ENCODE measurements around the gene CHCHD6. TPM values are rescaled to one million over a fixed set of nuclear protein-coding genes. Genes with fewer than 3 reads are reported as not detected.

The CHCHD6 gene
- total RNA-seq, 4 donors from 2014 or later: 6.4 to 14.2 (median 10.3) TPM; not detected in 1

GRCh38 chr3:126972866-126973265 lies 268.8 kb downstream of the CHCHD6 start:
- peaks cover 0 to 4% of the 10 kb centered on the region in 2 donors for H3K9me3 ChIP-seq
- no peak overlapping the region for H3K27ac ChIP-seq
- H3K27me3 ChIP-seq: no peaks in the 10 kb centered on the region
- no peaks in the 10 kb centered on the region for H3K36me3 ChIP-seq
- intact Hi-C loops (cut with DNase I; ENCODE audit: low total_unique reads): no loop called here
- no peak for TF ChIP-seq CTCF (IDR thresholded peaks at IDR 0.05)
- no peak for TF ChIP-seq POLR2A (IDR thresholded peaks at IDR 0.05)
- no peak for DNase-seq
- no peak overlapping the region for H3K4me3 ChIP-seq
- H3K4me1 ChIP-seq: no peaks in the 10 kb centered on the region

GRCh38 chr3:126973814-126974213 lies 269.8 kb downstream of the CHCHD6 start:
- DNase-seq: no peak
- Histone ChIP-seq H3K4me3 (no peak overlapping the region), H3K36me3 (no peaks in the 10 kb centered on the region), H3K9me3 (peaks cover 0 to 4% of the 10 kb centered on the region in 2 donors), H3K27me3 (no peaks in the 10 kb centered on the region), H3K4me1 (no peaks in the 10 kb centered on the region), H3K27ac (no peak overlapping the region)
- intact Hi-C loops (cut with DNase I; ENCODE audit: low total_unique reads): no loop called here
- TF ChIP-seq POLR2A (IDR thresholded peaks at IDR 0.05) (no peak), CTCF (IDR thresholded peaks at IDR 0.05) (no peak)

- H3K4me1 ChIP-seq: no peaks in the 10 kb centered on the region
- peaks cover 0 to 4% of the 10 kb centered on the region in 2 donors for H3K9me3 ChIP-seq
- no peak for DNase-seq
- H3K36me3 ChIP-seq: no peaks in the 10 kb centered on the region
- no peak for TF ChIP-seq POLR2A (IDR thresholded peaks at IDR 0.05)
- TF ChIP-seq CTCF (IDR thresholded peaks at IDR 0.05): no peak
- no peaks in the 10 kb centered on the region for H3K27me3 ChIP-seq
- H3K27ac ChIP-seq: no peak overlapping the region
- intact Hi-C loops (cut with DNase I; ENCODE audit: low total_unique reads): no loop called here
- no peak overlapping the region for H3K4me3 ChIP-seq
Measured at GRCh38 chr3:126974756-126975155, 270.7 kb downstream of the CHCHD6 start.

DNA sequence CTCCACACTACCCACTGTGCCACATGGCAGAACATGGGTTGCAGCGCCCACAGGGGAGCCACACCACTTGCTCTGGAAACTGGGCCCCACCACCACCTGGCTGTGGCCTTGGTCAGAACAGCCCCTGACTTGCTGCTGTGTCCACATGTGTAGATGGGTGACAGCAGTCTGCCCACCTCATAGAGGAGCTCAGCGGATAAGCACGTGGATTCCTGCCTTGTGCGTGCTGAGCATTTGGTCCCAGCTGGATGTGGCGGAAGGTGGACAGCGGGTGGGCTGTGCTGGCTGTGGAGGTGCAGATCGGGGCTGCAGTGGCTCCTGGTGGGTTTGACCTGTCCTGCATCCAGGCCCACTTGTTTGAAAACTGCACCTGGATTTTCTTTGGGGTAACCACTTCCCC lies 272.9 kb downstream of the CHCHD6 start:
- no peaks in the 10 kb centered on the region for H3K36me3 ChIP-seq
- no peaks in the 10 kb centered on the region for H3K27me3 ChIP-seq
- no peak for DNase-seq
- H3K4me1 ChIP-seq: no peaks in the 10 kb centered on the region
- H3K27ac ChIP-seq: no peak overlapping the region
- peaks cover 0 to 4% of the 10 kb centered on the region in 2 donors for H3K9me3 ChIP-seq
- no peak overlapping the region for H3K4me3 ChIP-seq
- TF ChIP-seq CTCF (IDR thresholded peaks at IDR 0.05): no peak
- no peak for TF ChIP-seq POLR2A (IDR thresholded peaks at IDR 0.05)
- intact Hi-C loops (cut with DNase I; ENCODE audit: low total_unique reads): no loop called here

GRCh38 chr3:126977821-126978220 lies 273.8 kb downstream of the CHCHD6 start:
- no peak for TF ChIP-seq POLR2A (IDR thresholded peaks at IDR 0.05)
- TF ChIP-seq CTCF (IDR thresholded peaks at IDR 0.05): no peak
- H3K4me3 ChIP-seq: no peak overlapping the region
- intact Hi-C loops (cut with DNase I; ENCODE audit: low total_unique reads): no loop called here
- H3K4me1 ChIP-seq: no peaks in the 10 kb centered on the region
- H3K27me3 ChIP-seq: no peaks in the 10 kb centered on the region
- H3K9me3 ChIP-seq: peaks cover 0 to 4% of the 10 kb centered on the region in 2 donors
- DNase-seq: no peak
- no peak overlapping the region for H3K27ac ChIP-seq
- no peaks in the 10 kb centered on the region for H3K36me3 ChIP-seq
